ENCODE measurements around the gene CDK10.

DNA sequence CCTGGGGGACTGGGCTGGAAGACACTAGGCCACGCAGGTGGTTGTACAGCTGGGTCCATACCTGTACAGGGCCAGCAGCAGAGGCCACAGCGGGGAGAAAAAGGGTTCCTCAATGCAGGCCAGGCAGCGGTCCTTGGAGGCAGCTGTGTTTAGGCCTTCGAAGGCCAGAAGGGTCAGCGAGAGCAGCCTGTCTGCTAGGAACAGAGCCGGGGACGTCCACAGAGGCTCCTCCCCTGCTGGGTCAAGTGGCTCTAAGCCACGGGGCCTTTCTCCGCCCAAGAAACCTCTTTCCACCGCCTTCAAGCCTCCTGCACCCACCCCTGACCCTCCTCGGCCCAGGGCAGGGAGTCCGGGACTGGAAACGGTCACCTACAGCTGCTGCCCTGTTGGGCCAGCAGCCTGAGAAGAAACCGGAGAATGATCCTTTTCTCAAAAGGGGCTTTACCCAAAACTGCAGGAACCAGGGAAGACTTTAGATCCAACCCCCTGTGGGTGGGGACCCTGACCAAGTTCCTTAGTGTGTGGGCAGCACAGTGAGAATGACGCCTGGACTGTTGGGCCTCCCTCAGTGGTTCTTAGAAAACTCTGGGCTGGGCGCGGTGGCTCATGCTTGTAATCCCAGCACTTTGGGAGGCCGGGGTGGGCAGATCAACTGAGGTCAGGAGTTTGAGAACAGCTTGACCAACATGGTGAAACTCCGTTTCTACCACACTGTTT is 23.4 kb downstream of the CDK10 start:
- TF ChIP-seq, protein P1, sequence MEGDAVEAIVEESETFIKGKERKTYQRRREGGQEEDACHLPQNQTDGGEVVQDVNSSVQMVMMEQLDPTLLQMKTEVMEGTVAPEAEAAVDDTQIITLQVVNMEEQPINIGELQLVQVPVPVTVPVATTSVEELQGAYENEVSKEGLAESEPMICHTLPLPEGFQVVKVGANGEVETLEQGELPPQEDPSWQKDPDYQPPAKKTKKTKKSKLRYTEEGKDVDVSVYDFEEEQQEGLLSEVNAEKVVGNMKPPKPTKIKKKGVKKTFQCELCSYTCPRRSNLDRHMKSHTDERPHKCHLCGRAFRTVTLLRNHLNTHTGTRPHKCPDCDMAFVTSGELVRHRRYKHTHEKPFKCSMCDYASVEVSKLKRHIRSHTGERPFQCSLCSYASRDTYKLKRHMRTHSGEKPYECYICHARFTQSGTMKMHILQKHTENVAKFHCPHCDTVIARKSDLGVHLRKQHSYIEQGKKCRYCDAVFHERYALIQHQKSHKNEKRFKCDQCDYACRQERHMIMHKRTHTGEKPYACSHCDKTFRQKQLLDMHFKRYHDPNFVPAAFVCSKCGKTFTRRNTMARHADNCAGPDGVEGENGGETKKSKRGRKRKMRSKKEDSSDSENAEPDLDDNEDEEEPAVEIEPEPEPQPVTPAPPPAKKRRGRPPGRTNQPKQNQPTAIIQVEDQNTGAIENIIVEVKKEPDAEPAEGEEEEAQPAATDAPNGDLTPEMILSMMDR (IDR thresholded peaks at IDR 0.05), result no peak
- TF ChIP-seq POLR2A (IDR thresholded peaks at IDR 0.05) (no peak), EP300 (IDR thresholded peaks at IDR 0.05) (no peak)
